Progenitor cell of endocrine pancreas (in vitro differentiated cells): ENCODE data around the gene UBE2J1. TPM values are rescaled to one million over a fixed set of nuclear protein-coding genes. Genes with fewer than 3 reads are reported as not detected.

ENCODE experiments used
- DNase-seq: peaks from one replicate; pipeline ENCODE4 v3.0.0; 2021; ENCODE audit warnings: low spot score; ENCODE audit not compliant: unreplicated experiment
- H3K27ac Mint-ChIP-seq: 2 replicates; pipeline ENCODE4 v1.8.0; 2021; ENCODE audit warnings: mild to moderate bottlenecking, moderate library complexity, mixed read lengths
- H3K27me3 Mint-ChIP-seq: 2 replicates; pipeline ENCODE4 v1.8.0; 2021; ENCODE audit warnings: mixed read lengths
- H3K36me3 Mint-ChIP-seq: 2 replicates; pipeline ENCODE4 v1.8.0; 2022; ENCODE audit warnings: mixed read lengths; ENCODE audit not compliant: insufficient read depth
- H3K4me1 Mint-ChIP-seq: 2 replicates; pipeline ENCODE4 v1.8.0; 2021; ENCODE audit warnings: low read depth, mixed read lengths
- H3K4me3 Mint-ChIP-seq: 2 replicates; pipeline ENCODE4 v1.8.0; 2021; ENCODE audit warnings: low read depth, mild to moderate bottlenecking, moderate library complexity, mixed read lengths
- H3K9me3 Mint-ChIP-seq: 2 replicates; pipeline ENCODE4 v1.8.0; 2021; ENCODE audit warnings: low read depth, mixed read lengths
- CTCF ChIP-seq: fragments of 200-600 bp; sonication (generic); IDR thresholded peaks from one replicate; pipeline ENCODE4 v1.5.0; 2021; ENCODE audit warnings: antibody characterized with exemption, mild to moderate bottlenecking; ENCODE audit not compliant: unreplicated experiment
- total RNA-seq: library from RNA; stranded (reverse); gene quantifications from 2 replicates; pipeline ENCODE4 v1.2.1, GENCODE V29; 2021

The UBE2J1 gene
- total RNA-seq, 1 donor from 2014 or later: 36.2 TPM

- no peaks in the 10 kb centered on the region for H3K27me3 Mint-ChIP-seq
- H3K9me3 Mint-ChIP-seq: peaks cover 9% of the 10 kb centered on the region
- H3K4me1 Mint-ChIP-seq: no peaks in the 10 kb centered on the region
Measured at GRCh38 chr6:89393659-89394058, 41.1 kb upstream of the UBE2J1 start.

GRCh38 chr6:89392823-89393222 is 40.3 kb upstream of the UBE2J1 start:
- TF ChIP-seq CTCF: no peak

More at GRCh38 chr6:89393659-89394058, 41.1 kb upstream of the UBE2J1 start:
- H3K36me3 Mint-ChIP-seq: no peaks in the 10 kb centered on the region
- H3K4me3 Mint-ChIP-seq: no peak overlapping the region
- TF ChIP-seq CTCF: no peak
- no peak for DNase-seq
- H3K27ac Mint-ChIP-seq: no peak overlapping the region

GRCh38 chr6:89388846-89389245 is 36.3 kb upstream of the UBE2J1 start:
- Mint-ChIP-seq H3K4me1 (no peaks in the 10 kb centered on the region), H3K27me3 (no peaks in the 10 kb centered on the region), H3K9me3 (peaks cover 8% of the 10 kb centered on the region), H3K36me3 (no peaks in the 10 kb centered on the region), H3K27ac (no peak overlapping the region), H3K4me3 (no peak overlapping the region)
- DNase-seq: no peak
- TF ChIP-seq CTCF: no peak

More at GRCh38 chr6:89392823-89393222, 40.3 kb upstream of the UBE2J1 start:
- DNase-seq: no peak
- Mint-ChIP-seq H3K27ac (no peak overlapping the region), H3K4me1 (no peaks in the 10 kb centered on the region), H3K36me3 (no peaks in the 10 kb centered on the region), H3K4me3 (no peak overlapping the region), H3K9me3 (peaks cover 9% of the 10 kb centered on the region), H3K27me3 (no peaks in the 10 kb centered on the region)

GRCh38 chr6:89387516-89388201 is 35.1 kb upstream of the UBE2J1 start:
- Mint-ChIP-seq H3K27me3 (no peaks in the 10 kb centered on the region), H3K36me3 (no peaks in the 10 kb centered on the region), H3K4me1 (no peaks in the 10 kb centered on the region), H3K4me3 (no peak overlapping the region), H3K9me3 (peaks cover 3% of the 10 kb centered on the region), H3K27ac (no peak overlapping the region)
- no peak for TF ChIP-seq CTCF
- DNase-seq: no peak

GRCh38 chr6:89386917-89387491 is 34.5 kb upstream of the UBE2J1 start:
- no peak for TF ChIP-seq CTCF
- no peak for DNase-seq
- H3K4me3 Mint-ChIP-seq: no peak overlapping the region
- no peaks in the 10 kb centered on the region for H3K27me3 Mint-ChIP-seq
- no peak overlapping the region for H3K27ac Mint-ChIP-seq
- no peaks in the 10 kb centered on the region for H3K36me3 Mint-ChIP-seq
- peaks cover 3% of the 10 kb centered on the region for H3K9me3 Mint-ChIP-seq
- H3K4me1 Mint-ChIP-seq: no peaks in the 10 kb centered on the region
